ENCODE measurements around the gene PRICKLE3.

Gene PRICKLE3

DNA sequence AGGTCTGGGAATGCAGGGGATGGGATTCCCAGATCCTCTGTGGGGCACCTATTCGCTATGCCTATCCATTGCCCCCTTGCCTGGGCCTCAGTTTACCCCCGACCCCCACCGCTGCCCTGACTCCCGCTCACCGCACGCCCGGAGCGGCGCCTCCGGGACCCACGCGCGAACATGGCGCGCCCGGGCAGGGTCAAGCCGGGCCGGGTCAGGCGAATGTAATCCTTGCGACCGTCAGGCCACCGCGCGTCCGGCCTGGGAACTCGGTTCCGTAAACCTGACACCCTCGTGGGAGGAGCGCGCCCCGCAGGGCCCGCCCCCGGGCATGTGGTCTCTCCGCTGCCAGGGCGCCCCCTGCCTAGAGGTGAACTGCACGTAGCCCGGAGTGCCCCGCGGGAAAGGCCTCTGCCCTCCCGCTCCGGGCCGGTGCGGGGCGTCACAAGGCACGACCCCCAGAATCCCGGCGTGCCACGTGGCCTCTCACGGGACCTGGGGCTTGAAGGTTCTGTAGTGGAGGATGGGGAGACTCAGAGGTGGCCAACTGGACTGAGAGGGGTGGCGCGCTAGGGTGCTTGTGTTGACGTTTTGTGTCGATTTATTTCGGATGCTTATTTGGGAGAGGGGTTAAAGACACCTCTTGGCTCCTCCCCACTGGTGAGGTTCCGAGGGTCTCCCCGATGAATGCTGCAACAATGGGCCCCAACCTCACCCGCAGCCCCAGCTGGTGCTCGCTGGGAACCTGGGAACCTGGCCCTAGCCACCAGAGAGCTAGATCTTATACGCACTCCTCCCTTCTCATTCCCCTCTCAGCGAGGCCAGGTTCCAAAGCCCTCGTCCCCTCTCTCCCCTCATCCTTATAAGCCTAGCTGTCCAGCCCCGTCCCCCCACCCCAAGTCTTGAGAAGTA, at the start of gene PRICKLE3:
TSS of gene PRICKLE3 (minus strand) at position 249 of the 903 bp plus-strand sequence. CDS start at position 173, 76 bp downstream.
- peak; percentile 62 for DNase-seq (ENCODE audit: low read depth)

DNA sequence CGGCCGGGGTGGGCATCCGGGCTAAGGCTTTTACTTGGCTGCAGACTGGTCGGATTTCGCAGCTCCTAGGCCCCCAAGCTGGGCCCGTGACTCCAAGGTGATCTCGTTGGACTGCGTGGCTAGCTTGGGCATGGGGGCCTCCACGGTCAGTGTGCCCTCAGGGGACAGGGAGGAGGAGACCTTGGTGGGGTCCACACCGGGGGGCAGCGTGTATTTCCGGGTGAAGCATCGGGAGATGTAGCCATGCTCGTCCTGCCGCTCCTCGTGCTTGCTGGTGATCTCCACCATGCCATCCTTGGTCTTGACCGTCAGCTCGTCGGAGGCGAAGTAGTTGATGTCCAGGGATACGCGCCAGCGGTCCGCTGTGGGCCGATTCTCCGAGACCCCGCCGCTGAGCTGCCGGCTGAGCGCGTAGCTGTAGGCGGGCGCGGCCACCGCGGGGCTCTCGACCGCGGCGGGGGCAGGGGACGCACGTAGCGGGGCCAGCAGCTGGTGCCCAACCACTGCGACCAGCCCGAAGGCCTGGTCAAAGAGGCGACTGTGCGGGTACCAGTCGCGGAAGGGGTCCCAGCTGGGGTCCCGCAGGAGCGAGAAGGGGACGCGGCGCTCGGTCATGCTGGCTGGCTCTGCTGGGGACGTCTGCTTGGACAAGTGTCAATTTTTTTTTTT, 47.8 kb upstream of the PRICKLE3 start:
- DNase-seq (ENCODE audit: low read depth): no peak

- no peak for DNase-seq (ENCODE audit: low read depth)
Measured at GRCh38 chrX:49233176-49233575, 47.0 kb upstream of the PRICKLE3 start, which contains the start of gene CACNA1F. Gene CACNA1F, minus strand, starts transcription at chrX:49233340. Its CDS starts 31 bp downstream, at chrX:49233309.

- DNase-seq (ENCODE audit: low read depth): no peak
Measured at GRCh38 chrX:49232525-49232924, 46.4 kb upstream of the PRICKLE3 start.

DNA sequence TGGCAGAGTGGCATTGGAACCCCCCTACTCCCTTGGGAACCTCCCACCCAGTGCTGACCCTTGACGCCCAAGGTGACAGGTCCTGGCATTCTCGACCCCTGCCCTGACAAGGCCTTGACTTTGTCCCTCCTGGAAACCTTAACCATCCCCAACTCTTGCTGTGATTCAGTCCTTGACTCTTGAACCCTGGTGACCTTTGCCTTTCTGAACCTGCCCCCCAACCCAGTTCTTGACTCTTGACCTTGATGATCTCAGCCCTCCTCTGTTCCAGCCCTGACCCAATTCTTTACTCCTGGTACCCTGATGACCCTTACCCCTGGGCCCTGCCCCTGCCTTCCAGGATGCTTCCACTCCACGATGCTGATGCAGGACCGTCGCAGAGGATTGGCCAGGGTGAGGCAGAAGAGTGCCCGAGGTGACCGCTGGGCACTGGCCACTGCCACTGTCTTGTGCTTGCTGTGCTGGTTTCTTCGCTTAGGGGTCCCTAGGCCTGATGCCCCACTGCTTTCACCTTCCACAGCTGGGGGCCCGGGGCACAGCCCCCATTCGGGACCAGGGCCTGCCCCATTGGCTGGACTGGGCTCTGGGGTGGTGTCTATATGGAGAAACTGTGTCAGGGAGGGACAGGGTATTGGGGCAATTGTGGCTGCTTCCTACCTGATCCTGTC, 45.3 kb upstream of the PRICKLE3 start:
- DNase-seq (ENCODE audit: low read depth): no peak

DNA sequence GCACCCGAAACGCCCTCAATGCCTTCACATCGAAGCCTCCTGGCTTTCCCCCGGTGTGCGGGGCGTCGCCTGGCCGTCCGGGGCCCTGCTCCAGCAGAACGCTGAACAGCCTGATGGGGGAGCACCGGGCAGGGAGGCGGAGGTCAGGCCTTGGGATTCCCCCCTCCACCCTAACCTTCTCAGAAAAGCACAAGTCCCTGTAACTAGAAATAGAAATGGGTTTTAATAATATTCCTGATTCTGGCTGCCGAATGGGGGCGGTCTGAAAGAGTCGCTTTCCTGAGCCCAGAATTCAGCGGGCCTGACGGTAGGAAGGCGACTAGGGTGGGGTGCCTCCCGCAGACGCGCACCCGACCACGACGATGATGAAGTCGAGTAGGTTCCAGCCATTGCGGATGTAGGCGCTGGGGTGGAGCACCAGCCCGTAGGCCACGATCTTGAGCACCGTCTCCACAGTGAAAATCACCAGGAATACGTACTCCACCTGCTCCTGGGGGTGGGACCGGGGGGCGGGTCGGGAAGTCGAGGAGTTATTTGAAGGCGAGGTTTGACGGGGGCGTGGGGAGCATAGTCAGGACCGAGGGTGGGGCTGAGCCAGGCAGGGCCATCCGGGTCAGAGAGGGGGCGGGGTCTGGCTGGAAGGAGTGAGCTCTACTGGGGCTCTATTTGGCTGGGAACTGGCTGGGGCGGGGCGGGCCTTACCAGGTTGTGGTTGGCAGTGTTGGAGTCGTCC, 44.5 kb upstream of the PRICKLE3 start:
- no peak for DNase-seq (ENCODE audit: low read depth)

DNA sequence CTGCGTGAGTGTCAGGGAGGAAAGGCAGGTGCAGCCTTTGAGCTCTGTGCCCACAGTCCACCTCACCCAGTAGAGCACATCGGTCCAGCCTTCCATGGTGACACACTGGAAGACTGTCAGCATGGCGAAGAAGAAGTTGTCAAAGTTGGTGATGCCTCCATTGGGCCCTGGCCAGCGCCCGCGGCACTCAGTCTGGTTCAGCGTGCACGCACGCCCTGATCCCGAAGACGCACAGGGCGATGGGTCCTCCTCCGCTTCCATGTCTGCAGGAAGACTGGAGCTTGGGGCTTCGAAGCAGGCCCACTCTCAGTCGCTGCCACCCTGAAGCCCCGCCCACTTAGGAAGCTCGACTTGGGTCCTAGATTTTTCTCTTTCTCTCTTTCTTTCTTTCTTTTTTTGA, 42.0 kb upstream of the PRICKLE3 start:
- no peak for DNase-seq (ENCODE audit: low read depth)

GRCh38 chrX:49227726-49228125, 41.6 kb upstream of the PRICKLE3 start:
- DNase-seq (ENCODE audit: low read depth): no peak

- no peak for DNase-seq (ENCODE audit: low read depth)
Measured at GRCh38 chrX:49226946-49227345, 40.8 kb upstream of the PRICKLE3 start.

DNA sequence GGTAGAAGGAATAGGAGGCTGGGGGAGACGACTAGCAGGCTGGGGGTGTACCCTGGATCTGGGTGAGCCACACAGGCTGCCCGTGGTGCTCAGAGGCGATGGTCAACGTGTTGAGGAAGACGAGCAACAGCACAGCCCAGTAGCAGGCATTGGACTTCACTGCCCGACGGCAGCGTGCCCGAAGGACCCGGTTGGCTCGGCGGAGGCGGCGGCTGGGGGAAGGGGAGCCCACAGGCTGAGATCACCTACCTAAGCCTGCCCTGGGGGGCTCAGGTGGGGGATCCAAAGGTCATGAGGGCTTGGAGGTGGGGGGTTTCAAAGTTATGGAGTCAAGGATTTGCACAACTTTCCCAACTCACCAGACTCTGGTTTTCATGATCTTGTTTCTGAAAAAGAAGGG, 39.7 kb upstream of the PRICKLE3 start:
- DNase-seq (ENCODE audit: low read depth): no peak

DNA sequence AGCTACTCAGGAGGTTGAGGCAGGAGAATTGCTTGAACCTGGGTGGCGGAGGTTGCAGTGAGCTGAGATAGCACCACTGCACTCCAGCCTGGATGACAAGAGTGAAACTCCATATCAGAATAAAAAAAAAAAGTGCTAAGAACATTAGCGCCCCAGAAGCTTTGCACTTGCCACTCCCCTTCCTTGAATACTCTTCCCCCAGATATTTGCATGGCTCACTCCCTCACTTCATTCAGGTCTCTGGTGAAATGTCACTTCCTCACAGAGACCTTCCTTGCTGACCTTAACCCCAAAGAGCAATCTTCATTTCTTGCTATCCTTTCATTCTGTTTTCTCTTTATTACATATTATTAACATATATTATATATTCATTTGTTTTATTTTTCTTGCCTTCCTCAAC, 35.7 kb upstream of the PRICKLE3 start:
- DNase-seq (ENCODE audit: low read depth): no peak

- no peak for DNase-seq (ENCODE audit: low read depth)
Measured at GRCh38 chrX:49220100-49220499, 33.9 kb upstream of the PRICKLE3 start.

DNA sequence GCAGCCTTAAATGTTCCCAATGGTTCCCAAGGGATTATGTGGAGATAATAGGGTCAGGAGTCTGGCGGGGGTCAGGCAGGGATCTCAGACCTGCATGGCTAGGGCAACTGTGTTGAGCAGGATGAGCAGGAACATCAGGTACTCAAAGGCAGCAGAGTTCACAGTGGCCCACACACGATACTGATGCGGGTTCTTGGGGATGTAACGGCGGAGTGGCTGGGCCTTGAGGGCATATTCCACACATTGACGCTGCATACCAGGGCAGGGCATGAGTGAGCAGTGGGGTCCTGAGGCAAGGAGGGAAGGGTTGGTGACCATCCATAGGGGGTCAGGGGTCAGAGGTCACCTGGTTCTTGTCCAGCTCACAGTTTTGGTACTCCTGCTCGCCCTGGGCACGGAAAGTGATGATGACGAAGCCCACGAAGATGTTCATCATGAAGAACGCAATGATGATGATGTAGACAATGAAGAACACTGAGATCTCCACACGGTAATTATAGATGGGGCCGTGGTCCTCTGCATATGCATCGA, 28.9 kb upstream of the PRICKLE3 start:
- DNase-seq (ENCODE audit: low read depth): no peak

GRCh38 chrX:49214416-49214815, 28.2 kb upstream of the PRICKLE3 start:
- DNase-seq (ENCODE audit: low read depth): no peak

GRCh38 chrX:49212861-49213260, 26.7 kb upstream of the PRICKLE3 start:
- no peak for DNase-seq (ENCODE audit: low read depth)

- no peak for DNase-seq (ENCODE audit: low read depth)
Measured at GRCh38 chrX:49212209-49212608, 26.0 kb upstream of the PRICKLE3 start.

DNA sequence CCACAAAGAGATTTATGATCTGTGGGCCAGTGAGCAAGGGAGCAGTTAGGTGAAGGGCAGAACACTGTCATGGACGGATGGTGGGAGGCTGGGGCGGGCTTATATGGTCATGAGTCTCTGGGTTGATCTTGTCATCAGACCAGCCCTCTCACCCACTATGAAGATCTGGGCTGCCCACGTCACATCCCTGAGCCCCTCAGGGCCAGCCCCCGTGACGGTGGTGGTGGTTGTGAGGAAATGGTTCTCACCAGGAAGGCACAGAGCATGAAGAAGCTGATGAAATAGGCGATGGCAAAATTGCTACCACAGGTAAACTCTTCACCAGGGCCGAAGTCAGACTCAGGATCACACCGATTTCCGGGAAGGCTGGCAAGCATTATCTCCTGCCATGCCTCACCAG, 24.9 kb upstream of the PRICKLE3 start:
- no peak for DNase-seq (ENCODE audit: low read depth)

DNA sequence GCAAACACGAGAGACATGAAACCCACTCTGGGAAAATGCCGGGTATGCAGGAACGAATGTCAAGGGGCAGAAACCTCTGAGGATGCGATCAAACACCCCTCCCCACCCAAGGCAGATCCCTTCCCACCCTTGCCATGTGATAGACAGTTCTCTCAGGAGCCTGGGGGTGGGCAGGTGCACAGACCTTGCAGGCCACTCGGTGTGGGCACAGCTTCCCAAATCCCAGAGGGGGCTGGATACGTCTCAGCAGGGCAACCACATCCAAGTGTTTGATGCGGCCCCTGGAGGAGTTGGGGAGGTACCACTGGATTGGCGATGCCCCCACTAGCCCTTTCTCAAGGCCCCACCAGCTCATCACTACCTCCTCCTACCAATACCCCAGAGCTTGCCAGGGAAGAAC, 24.2 kb upstream of the PRICKLE3 start:
- no peak for DNase-seq (ENCODE audit: low read depth)

DNA sequence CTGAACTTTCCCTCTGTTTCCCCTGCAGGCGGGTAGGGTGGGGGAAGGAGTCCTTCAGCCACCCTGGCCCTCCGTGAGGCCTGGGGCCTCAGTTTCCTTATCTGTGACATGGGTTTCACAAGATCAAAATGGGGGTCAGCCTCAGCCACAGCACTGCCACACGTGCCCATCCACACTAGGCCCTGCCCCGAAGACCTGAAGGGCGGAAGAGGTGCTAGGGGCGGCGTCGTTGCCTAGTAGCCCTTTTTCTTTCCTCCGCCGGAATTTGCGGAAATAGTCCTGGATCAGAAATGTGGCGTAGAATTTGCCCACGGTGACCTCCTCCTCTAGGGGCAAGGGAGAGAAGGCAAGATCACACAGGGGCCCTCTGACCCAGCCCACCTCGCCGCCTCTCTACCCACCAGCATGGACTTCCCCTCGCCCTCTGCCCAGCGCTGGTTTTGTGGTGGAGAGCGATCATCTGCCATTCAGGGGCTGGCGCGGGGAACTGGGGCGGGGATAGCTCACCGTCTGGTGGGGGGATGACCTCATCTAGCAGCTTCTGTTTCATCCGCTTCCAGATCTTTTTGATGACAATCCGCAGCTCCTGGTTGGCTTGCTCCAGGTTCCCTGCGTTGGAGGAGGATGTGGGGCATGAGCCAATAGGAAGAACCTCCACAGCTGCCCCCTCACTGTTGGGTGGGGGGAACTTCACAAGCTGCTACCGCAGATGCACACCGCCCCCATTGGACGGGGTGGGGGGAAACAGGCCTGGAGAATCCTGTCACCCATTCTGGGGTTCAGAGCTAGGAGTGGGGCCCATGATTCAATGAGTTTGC, 23.5 kb upstream of the PRICKLE3 start:
- no peak for DNase-seq (ENCODE audit: low read depth)

GRCh38 chrX:49208399-49208798, 22.2 kb upstream of the PRICKLE3 start:
- DNase-seq (ENCODE audit: low read depth): no peak

GRCh38 chrX:49206543-49206942, 20.4 kb upstream of the PRICKLE3 start:
- no peak for DNase-seq (ENCODE audit: low read depth)

All from fibroblast of gingiva (primary cell).